H1 (cell line): Measurements from ENCODE around the gene STAT1. TPM values are rescaled to one million over a fixed set of nuclear protein-coding genes. Genes with fewer than 3 reads are reported as not detected.

Experiments
- CTCF ChIA-PET: fragments of 300-600 bp; sonication (Branson Sonifier 250); formaldehyde crosslinking; loops from one replicate; lab custom pipeline; 2021; ENCODE audit not compliant: partially characterized antibody; lab: Charles Lee
- POLR2A ChIA-PET: fragments of 300-600 bp; sonication (Branson Sonifier 250); formaldehyde crosslinking; loops from one replicate; lab custom pipeline; 2021; ENCODE audit warnings: inconsistent platforms; ENCODE audit not compliant: partially characterized antibody; lab: Charles Lee
- DNase-seq, 2 experiments: peaks; one replicate each; pipeline versions ENCODE4 v3.0.0 to v3.0.0-alpha.2; 2010 to 2022; ENCODE audit warnings: low spot score in 2 of 2, low read depth in 1 of 2, mixed read lengths in 1 of 2
- FAIRE-seq: peaks from 2 replicates; lab custom pipeline; 2011; peaks lifted over from hg19 to GRCh38; lab: Jason Lieb, UNC
- H2AFZ ChIP-seq: 2 replicates; pipeline ENCODE4 v1.8.1; 2012; ENCODE audit warnings: low read length, inconsistent platforms
- H2AK5ac ChIP-seq: 2 replicates; pipeline ENCODE4 v1.6.1; 2013; ENCODE audit warnings: low read depth, low read length
- H2BK120ac ChIP-seq: replicated peaks from 2 replicates; pipeline ENCODE3; 2013; ENCODE audit warnings: low read depth, low read length, inconsistent platforms
- H2BK12ac ChIP-seq: 2 replicates; pipeline ENCODE4 v1.6.1; 2013; ENCODE audit warnings: low read depth, low read length
- H2BK15ac ChIP-seq: 2 replicates; pipeline ENCODE4 v1.6.1; 2013; ENCODE audit warnings: low read length
- H2BK20ac ChIP-seq: 2 replicates; pipeline ENCODE4 v1.6.1; 2013; ENCODE audit warnings: low read length
- H2BK5ac ChIP-seq: 2 replicates; pipeline ENCODE4 v1.6.1; 2013; ENCODE audit warnings: low read depth, low read length
- H3K14ac ChIP-seq: 2 replicates; pipeline ENCODE4 v1.6.1; 2013; ENCODE audit warnings: inconsistent platforms; ENCODE audit not compliant: insufficient read length
- H3K18ac ChIP-seq: 2 replicates; pipeline ENCODE4 v1.6.1; 2013; ENCODE audit warnings: low read length; ENCODE audit errors: extremely low read depth
- H3K23ac ChIP-seq: 2 replicates; pipeline ENCODE4 v1.6.1; 2013; ENCODE audit warnings: inconsistent platforms; ENCODE audit not compliant: insufficient read length
- H3K23me2 ChIP-seq: 2 replicates; pipeline ENCODE4 v1.6.1; 2013; ENCODE audit warnings: low read depth, low read length
- H3K27ac ChIP-seq: 2 replicates; pipeline ENCODE4 v1.6.1; 2011; ENCODE audit warnings: low read depth, low read length, inconsistent platforms
- H3K27me3 ChIP-seq, 4 experiments: replicated peaks in 1 of 4; 1 replicate in 1 of 4; 2 replicates in 3 of 4; pipeline versions ENCODE4 v1.6.1 to v1.8.1; 2011 to 2013; ENCODE audit warnings: low read length in 3 of 4, mild to moderate bottlenecking in 3 of 4, inconsistent platforms in 2 of 4, mixed read lengths in 2 of 4, moderate library complexity in 1 of 4; ENCODE audit not compliant: control insufficient read depth in 3 of 4, insufficient read depth in 3 of 4; ENCODE audit errors: extremely low read depth in 1 of 4
- H3K36me3 ChIP-seq, 4 experiments: 2 replicates each; pipeline versions ENCODE4 v1.6.1 to v1.8.1; 2011 to 2013; ENCODE audit warnings: mild to moderate bottlenecking in 4 of 4, low read length in 3 of 4, moderate library complexity in 2 of 4, control low read depth in 1 of 4, inconsistent platforms in 1 of 4; ENCODE audit not compliant: insufficient read depth in 4 of 4, control insufficient read depth in 2 of 4
- H3K4ac ChIP-seq: replicated peaks from 2 replicates; pipeline ENCODE3; 2013; ENCODE audit warnings: low read length, low read depth, mixed read lengths, inconsistent platforms; ENCODE audit not compliant: insufficient read length
- H3K4me1 ChIP-seq, 4 experiments: replicated peaks in 1 of 4; 1 replicate in 1 of 4; 2 replicates in 3 of 4; pipeline versions ENCODE4 v1.6.1 to v1.8.1; 2011 to 2013; ENCODE audit warnings: low read length in 3 of 4, inconsistent platforms in 2 of 4, mixed read lengths in 1 of 4; ENCODE audit not compliant: insufficient read depth in 4 of 4, control insufficient read depth in 3 of 4
- H3K4me2 ChIP-seq, 2 experiments: 2 replicates each; pipeline versions ENCODE4 v1.6.1 to v1.8.1; 2011 to 2013; ENCODE audit warnings: low read depth in 2 of 2, low read length in 2 of 2, control low read depth in 1 of 2, inconsistent platforms in 1 of 2, mild to moderate bottlenecking in 1 of 2; ENCODE audit not compliant: insufficient read depth in 1 of 2
- H3K4me3 ChIP-seq, 4 experiments: fragments of 200-600, 300-600 bp in 1 of 4; sonication (generic), shearing (Covaris generic), sonication (Bioruptor Twin) in 1 of 4; 2 replicates each; pipeline versions ENCODE4 v1.5.1 to v1.8.1; 2011 to 2016; ENCODE audit warnings: low read length in 4 of 4, low read depth in 3 of 4, control low read depth in 2 of 4, inconsistent platforms in 2 of 4, mild to moderate bottlenecking in 2 of 4, mixed read lengths in 1 of 4, moderate library complexity in 1 of 4; ENCODE audit not compliant: insufficient read depth in 2 of 4; ENCODE audit errors: extremely low read depth in 1 of 4
- H3K56ac ChIP-seq: replicated peaks from 2 replicates; pipeline ENCODE3; 2013; ENCODE audit warnings: low read depth, mild to moderate bottlenecking, mixed read lengths, low read length, inconsistent platforms; ENCODE audit not compliant: insufficient read length
- H3K79me1 ChIP-seq: 2 replicates; pipeline ENCODE4 v1.6.1; 2013; ENCODE audit warnings: low read depth, low read length, control low read depth
- H3K79me2 ChIP-seq, 2 experiments: 2 replicates each; pipeline versions ENCODE4 v1.6.1 to v1.8.1; 2012 to 2013; ENCODE audit warnings: low read length in 2 of 2, mild to moderate bottlenecking in 2 of 2, inconsistent platforms in 1 of 2; ENCODE audit not compliant: insufficient read depth in 2 of 2, control insufficient read depth in 1 of 2
- H3K9ac ChIP-seq, 4 experiments: replicated peaks in 1 of 4; 1 replicate in 1 of 4; 2 replicates in 3 of 4; pipeline versions ENCODE4 v1.6.1 to v1.8.1; 2011 to 2013; ENCODE audit warnings: low read depth in 3 of 4, low read length in 3 of 4, control low read depth in 2 of 4, mild to moderate bottlenecking in 2 of 4, moderate library complexity in 2 of 4, inconsistent platforms in 1 of 4; ENCODE audit errors: extremely low read depth in 1 of 4
- H3K9me3 ChIP-seq, 2 experiments: 2 replicates each; pipeline versions ENCODE4 v1.6.1 to v1.8.1; 2012 to 2013; ENCODE audit warnings: mild to moderate bottlenecking in 2 of 2, moderate library complexity in 2 of 2, control low read depth in 1 of 2, inconsistent platforms in 1 of 2, low read depth in 1 of 2, low read length in 1 of 2, mixed read lengths in 1 of 2; ENCODE audit not compliant: insufficient read depth in 2 of 2
- H4K20me1 ChIP-seq, 2 experiments: replicated peaks in 1 of 2; 2 replicates each; pipeline versions ENCODE3 to v1.8.1; 2011 to 2013; ENCODE audit warnings: inconsistent platforms in 2 of 2, low read length in 2 of 2, mild to moderate bottlenecking in 1 of 2; ENCODE audit not compliant: insufficient read depth in 2 of 2, control insufficient read depth in 1 of 2
- H4K5ac ChIP-seq: 2 replicates; pipeline ENCODE4 v1.6.1; 2013; ENCODE audit warnings: low read length, low read depth, mixed read lengths, inconsistent platforms; ENCODE audit not compliant: insufficient read length
- H4K8ac ChIP-seq: 2 replicates; pipeline ENCODE4 v1.8.0; 2013; ENCODE audit warnings: mild to moderate bottlenecking, moderate library complexity, low read length, inconsistent platforms; ENCODE audit not compliant: insufficient read depth; ENCODE audit errors: extremely low read depth
- H4K91ac ChIP-seq: replicated peaks from 2 replicates; pipeline ENCODE3; 2013; ENCODE audit warnings: low read length, mixed read lengths, inconsistent platforms; ENCODE audit not compliant: insufficient read length
- BRCA1 ChIP-seq: IDR thresholded peaks from 2 replicates; pipeline ENCODE4 v1.6.1; 2012; ENCODE audit warnings: low read depth, low read length, improper control_type of control experiment
- CBX5 ChIP-seq: fragments of 300-800, 300-1000 bp; sonication (generic); IDR thresholded peaks from 2 replicates; pipeline ENCODE4 v1.7.1; 2016; ENCODE audit warnings: antibody characterized with exemption, low read length, low read depth
- E2F6 ChIP-seq: IDR thresholded peaks from 2 replicates; pipeline ENCODE4 v1.6.1; 2012; ENCODE audit warnings: inconsistent platforms
- EGR1 ChIP-seq: IDR thresholded peaks from 2 replicates; pipeline ENCODE4 v1.6.1; 2011; ENCODE audit warnings: low read depth, low read length, borderline replicate concordance
- EP300 ChIP-seq, 2 experiments: IDR thresholded peaks; 1 replicate in 1 of 2; 2 replicates in 1 of 2; pipeline ENCODE4 v1.6.1; 2011 to 2012; ENCODE audit warnings: low read depth in 2 of 2, low read length in 2 of 2, mild to moderate bottlenecking in 2 of 2, borderline replicate concordance in 1 of 2, inconsistent platforms in 1 of 2, moderate library complexity in 1 of 2
- FOSL1 ChIP-seq: IDR thresholded peaks from 2 replicates; pipeline ENCODE4 v1.6.1; 2011; ENCODE audit warnings: mild to moderate bottlenecking, low read depth, low read length, moderate library complexity; ENCODE audit not compliant: insufficient read depth
- GABPA ChIP-seq: IDR thresholded peaks from 2 replicates; pipeline ENCODE4 v1.6.1; 2011; ENCODE audit warnings: mild to moderate bottlenecking, low read length, moderate library complexity, borderline replicate concordance; ENCODE audit not compliant: insufficient read depth
- MAFK ChIP-seq: IDR thresholded peaks from 2 replicates; pipeline ENCODE4 v1.6.1; 2012; ENCODE audit warnings: low read depth, mild to moderate bottlenecking, improper control_type of control experiment, low read length
- POU5F1 ChIP-seq: IDR thresholded peaks from 2 replicates; pipeline ENCODE4 v1.6.1; 2011; ENCODE audit warnings: low read depth, mild to moderate bottlenecking, low read length, moderate library complexity
- RFX5 ChIP-seq: IDR thresholded peaks from 2 replicates; pipeline ENCODE4 v1.6.1; 2011; ENCODE audit warnings: low read depth, low read length, improper control_type of control experiment, borderline replicate concordance
- RNF2 ChIP-seq: fragments of 200-900, 300-1000 bp; sonication (generic); IDR thresholded peaks from 2 replicates; pipeline ENCODE4 v1.7.1; 2016; ENCODE audit warnings: borderline replicate concordance, low read depth, mild to moderate bottlenecking, antibody characterized with exemption, low read length; ENCODE audit not compliant: poor library complexity, severe bottlenecking; ENCODE audit errors: missing control alignments
- RXRA ChIP-seq: IDR thresholded peaks from 2 replicates; pipeline ENCODE4 v1.6.1; 2011; ENCODE audit warnings: low read depth, mild to moderate bottlenecking, low read length, moderate library complexity; ENCODE audit not compliant: insufficient read depth
- TAF1 ChIP-seq: IDR thresholded peaks from 2 replicates; pipeline ENCODE4 v1.6.1; 2011; ENCODE audit warnings: mild to moderate bottlenecking, low read depth, low read length
- WGBS, 2 experiments: shearing (Covaris generic) in 1 of 2; methylation state at CpG; one replicate each; pipeline versions ENCODE4 v1.1.6 to v1.1.7; 2013 to 2015; ENCODE audit warnings: low lambda C conversion rate in 2 of 2, mixed read lengths in 2 of 2, inconsistent platforms in 1 of 2, low coverage in 1 of 2, missing lambda C conversion rate in 1 of 2; ENCODE audit not compliant: insufficient replicate concordance in 2 of 2, insufficient coverage in 1 of 2, insufficient read length in 1 of 2; ENCODE audit errors: extremely low coverage in 1 of 2, missing lambda C conversion rate in 1 of 2; 5-methylcytosine and 5-hydroxymethylcytosine counted together
- polyA plus RNA-seq, 7 experiments: library from polyadenylated mRNA; depleted of rRNA in 3 of 7; stranded (reverse) in 5 of 7; unstranded in 2 of 7; fragments of >200 nt in 5 of 7; fragments of 200-250 nt in 2 of 7; gene quantifications; 1 replicate in 5 of 7; 2 replicates in 1 of 7; 4 replicates in 1 of 7; pipeline versions ENCODE4 v1.2.1 to v1.2.3, GENCODE V29; 2011 to 2013; ENCODE audit warnings: missing spikeins in 2 of 7, mixed read lengths in 2 of 7
- total RNA-seq: library from RNA; stranded (reverse); fragmentation: NEBNext Ultra II Directional; extraction: Animal tissue kit (Norgen Biotek cat#: 25700); gene quantifications from 2 replicates; pipeline ENCODE4 v1.2.1, GENCODE V29; 2021

STAT1 gene
- total and polyA plus RNA-seq, 2 of the 8 experiments (the other 6 are each of a cell fraction or from before 2014, with no cell fraction given), result 20.3 to 43.0 TPM

- Histone ChIP-seq H4K8ac (no peak overlapping the region), H3K56ac (no peak overlapping the region), H3K79me2 (no peaks in the 10 kb centered on the region), H2BK120ac (no peak overlapping the region), H3K27ac (no peak overlapping the region), H2AFZ (no peak overlapping the region), H3K9me3 (no peaks in the 10 kb centered on the region), H3K23ac (no peak overlapping the region), H2BK15ac (no peak overlapping the region), H2BK12ac (no peak overlapping the region), H3K18ac (no peak overlapping the region), H3K14ac (no peak overlapping the region), H4K91ac (no peak overlapping the region), H3K4me2 (no peak overlapping the region; a peak in 1 of 4 replicates), H3K27me3 (peaks cover 0 to 13% (median 6%) of the 10 kb centered on the region in 4 experiments; a peak in 4 of 7 replicates), H3K79me1 (no peaks in the 10 kb centered on the region), H2BK5ac (no peak overlapping the region), H3K4me1 (peaks cover 0 to 12% (median 4%) of the 10 kb centered on the region in 4 experiments; a peak in 3 of 7 replicates), H2BK20ac (no peak overlapping the region), H3K36me3 (no peaks in the 10 kb centered on the region), H3K4me3 (peak overlapping the region in 1 of 4 experiments; percentile 79; a peak in 2 of 8 replicates), H2AK5ac (no peak overlapping the region), H4K20me1 (no peaks in the 10 kb centered on the region), H3K4ac (no peak overlapping the region), H4K5ac (no peak overlapping the region), H3K9ac (no peak overlapping the region), H3K23me2 (peaks cover 8% of the 10 kb centered on the region)
- FAIRE-seq (no peak), DNase-seq (no peak)
- ChIA-PET POLR2A (interaction anchor here (0.9 kb wide), 1 partner anchor 32 kb away, joined by 3 read pairs; no protein-coding TSS in a partner anchor), CTCF (interaction anchor here (0.6 to 1.9 kb wide), 6 partner anchors 10 to 73 kb away, joined by 3 to 6 read pairs (median 3); no protein-coding TSS in a partner anchor)
- WGBS, 2 experiments, result 82% methylated on average over 3 of the region's 3 CpGs; no CpG with 5 or more reads in 1 of the 2 experiments
- TF ChIP-seq POU5F1 (no peak), FOSL1 (no peak), TAF1 (no peak), E2F6 (no peak), RFX5 (no peak), GABPA (no peak), EP300 (IDR thresholded peaks at IDR 0.05; ENCODE audit: borderline replicate concordance in 1 of 2, low read depth in 2 of 2, low read length in 2 of 2) (no peak), CBX5 (no peak), MAFK (no peak), BRCA1 (no peak), RXRA (no peak), RNF2 (no peak), EGR1 (no peak)
Observed at GRCh38 chr2:191019376-191019775, 5.4 kb upstream of the STAT1 start.
